HG03139 (cell line): ENCODE results near the gene ABCC8.

Experiments
- ATAC-seq: cut with Tn5 transposase; IDR thresholded peaks from one replicate; pipeline ENCODE4 v1.9.1; 2021; ENCODE audit not compliant: unreplicated experiment

The ABCC8 gene

DNA sequence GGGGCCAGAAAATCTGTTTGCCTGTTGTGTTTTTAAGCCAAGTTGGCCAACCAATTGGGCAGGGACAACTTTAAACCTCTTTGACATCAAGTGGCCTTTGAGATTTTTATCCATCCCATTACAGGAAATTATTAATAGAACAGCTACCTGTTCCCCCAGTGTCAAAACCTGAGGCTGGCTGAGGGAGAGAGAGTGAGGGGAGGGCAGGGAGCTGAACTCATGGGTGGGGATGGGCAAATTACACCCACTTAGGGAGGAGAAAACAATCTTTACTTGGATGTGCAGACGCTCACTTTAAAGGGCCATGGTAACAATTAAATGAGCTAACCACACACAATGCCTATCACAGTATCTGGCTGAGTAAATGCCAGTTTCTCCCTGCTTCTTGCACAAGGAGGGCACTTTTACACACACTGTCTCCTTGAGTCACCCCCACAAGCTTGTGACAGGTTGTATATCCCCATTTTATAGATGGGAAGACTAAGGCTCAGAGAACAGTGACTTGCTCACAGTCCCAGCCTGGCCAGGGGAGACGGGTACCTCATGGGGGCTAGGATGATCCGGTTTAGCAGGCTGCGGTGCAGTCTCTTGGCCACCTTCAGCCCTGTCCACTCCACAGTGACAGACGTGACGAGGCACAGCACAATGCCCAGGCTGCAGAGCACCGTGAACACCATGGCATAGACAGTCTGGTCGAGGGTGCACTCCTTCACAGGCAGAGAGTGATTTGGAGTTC, 70.4 kb downstream of the ABCC8 start:
- ATAC-seq = no peak

GRCh38 chr11:17405232-17406005, 71.2 kb downstream of the ABCC8 start:
- peak; percentile 58 for ATAC-seq

DNA sequence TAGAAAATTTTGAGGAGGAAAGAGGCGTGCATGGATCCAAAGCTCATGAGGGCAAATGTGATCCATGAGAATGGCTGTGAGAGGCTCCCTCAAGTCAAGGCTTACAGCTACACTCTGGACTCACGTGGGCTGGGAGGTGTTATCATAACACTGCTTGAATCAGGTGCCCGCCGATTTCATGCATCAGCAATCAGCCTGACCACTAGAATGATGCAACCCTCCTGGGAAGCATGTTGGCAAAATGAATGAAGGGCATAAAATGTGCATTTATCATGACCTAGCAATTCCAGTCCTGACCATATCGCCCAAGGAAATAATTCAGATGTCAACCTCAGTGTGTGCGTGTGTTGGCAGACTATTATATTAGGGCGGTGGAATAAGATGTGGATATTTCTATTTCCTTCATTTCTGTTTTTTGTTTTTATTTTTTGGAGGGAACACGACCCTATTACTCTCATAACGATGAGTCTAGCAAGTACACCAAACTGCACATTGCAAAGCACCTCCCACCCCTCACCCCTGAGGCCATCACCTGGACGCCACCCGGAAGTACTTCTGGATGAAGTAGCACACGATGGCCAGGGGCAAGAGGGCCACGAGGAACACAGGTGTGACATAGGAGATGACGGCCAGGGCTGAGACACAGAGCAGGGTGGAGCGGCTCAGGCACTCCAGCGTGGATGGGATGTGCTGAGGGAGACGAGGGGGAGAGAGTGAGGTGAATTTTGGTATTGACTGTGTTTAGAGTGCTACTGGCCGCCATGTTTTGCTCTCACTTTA, 72.5 kb downstream of the ABCC8 start:
- no peak for ATAC-seq

DNA sequence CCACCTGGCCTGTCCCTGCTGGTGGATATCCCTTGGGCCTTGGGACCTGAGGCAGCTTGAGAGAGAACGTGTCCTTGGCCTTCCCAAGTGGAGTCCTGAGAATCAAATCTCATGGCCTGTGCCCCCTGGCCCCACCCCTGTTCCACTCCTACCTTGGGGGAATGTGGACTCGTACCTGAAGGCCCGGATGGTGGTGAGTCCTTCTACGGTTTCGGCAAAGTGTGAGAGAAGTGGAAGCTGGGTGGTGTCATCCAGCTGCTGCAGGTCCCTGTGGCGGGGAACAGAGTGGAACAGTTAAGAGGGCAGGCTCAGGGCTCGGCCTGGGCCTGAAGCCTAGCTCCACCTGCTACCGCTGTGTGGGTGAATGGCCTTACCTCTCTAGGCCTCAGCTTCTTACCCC, 74.2 kb downstream of the ABCC8 start:
- ATAC-seq = no peak

DNA sequence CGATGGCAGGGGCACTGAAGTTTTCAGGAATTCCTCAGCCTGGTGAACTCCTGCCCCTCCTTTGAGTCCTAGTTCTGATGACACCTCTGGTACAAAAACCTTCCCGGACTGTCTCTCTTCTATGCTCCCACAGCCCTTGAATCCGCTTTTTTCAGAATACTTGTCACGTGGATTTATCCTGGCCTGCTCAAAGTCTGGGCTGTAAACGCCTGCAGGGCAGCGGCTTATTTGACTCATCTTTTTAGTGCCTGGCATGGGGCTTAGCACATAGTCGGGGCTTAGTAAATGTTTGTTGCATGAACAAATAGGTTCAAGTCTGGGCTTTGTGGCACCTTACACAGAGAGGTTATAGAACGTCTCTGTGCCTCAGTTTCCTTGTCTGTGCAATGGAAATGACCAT, 74.8 kb downstream of the ABCC8 start:
- no peak for ATAC-seq

DNA sequence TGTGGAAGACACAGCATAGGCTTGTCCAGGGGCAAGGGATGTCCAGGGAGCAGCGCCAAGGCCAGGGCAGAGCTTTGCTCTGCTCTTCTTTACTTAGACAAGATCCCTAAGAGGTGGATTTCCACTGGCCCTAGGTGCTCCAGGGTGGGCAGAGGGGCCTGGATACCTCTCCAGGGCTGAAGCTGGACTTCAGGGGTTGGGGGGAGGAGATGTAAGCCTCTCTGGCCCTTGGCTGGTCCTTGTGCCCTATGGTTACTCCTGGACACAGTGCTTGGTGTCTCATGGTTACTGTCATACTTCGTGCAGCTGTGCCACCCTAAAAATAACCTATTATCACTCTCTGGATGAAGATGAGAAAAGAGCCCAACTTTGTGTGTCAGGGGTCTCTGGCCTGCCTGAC, 75.3 kb downstream of the ABCC8 start:
- ATAC-seq = no peak

GRCh38 chr11:17400048-17400775, 76.4 kb downstream of the ABCC8 start:
- no peak for ATAC-seq

- ATAC-seq = no peak
Measured at GRCh38 chr11:17399236-17399635, 77.4 kb downstream of the ABCC8 start.

DNA sequence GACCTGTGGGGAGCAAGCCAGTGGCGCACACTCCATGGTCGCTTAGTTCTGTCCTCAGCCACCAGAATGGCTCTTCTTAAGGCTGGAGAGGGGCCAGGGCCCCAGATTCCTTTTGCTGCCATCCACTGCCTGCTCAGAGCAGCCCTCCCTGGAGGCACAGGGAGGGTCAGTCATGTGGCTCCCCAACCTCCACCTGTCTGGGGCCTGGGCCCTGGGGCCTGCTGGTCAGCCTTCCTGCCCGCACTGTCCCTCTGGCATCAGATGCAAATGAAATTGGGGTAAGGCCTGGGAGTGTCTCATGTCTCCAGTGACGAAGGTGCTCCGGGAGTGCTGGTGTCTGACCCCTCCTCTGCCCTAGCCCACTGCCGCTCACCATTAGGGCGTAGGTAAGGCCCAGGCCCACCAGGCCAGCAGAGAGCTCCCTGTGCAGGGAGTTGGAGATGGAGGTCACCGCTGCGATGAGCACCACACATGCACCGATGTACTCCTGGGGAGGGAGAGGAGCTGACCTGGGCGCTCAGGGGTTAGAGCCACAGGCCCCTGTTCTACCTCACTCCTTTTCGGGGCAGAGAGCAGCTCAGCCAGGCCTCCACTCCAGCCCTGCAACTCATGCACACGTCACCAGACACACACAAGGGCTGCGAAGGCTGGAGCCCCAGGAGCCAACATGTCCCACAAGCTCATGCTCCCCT, 79.2 kb downstream of the ABCC8 start:
- no peak for ATAC-seq

- no peak for ATAC-seq
Measured at GRCh38 chr11:17396598-17397310, 79.9 kb downstream of the ABCC8 start.

DNA sequence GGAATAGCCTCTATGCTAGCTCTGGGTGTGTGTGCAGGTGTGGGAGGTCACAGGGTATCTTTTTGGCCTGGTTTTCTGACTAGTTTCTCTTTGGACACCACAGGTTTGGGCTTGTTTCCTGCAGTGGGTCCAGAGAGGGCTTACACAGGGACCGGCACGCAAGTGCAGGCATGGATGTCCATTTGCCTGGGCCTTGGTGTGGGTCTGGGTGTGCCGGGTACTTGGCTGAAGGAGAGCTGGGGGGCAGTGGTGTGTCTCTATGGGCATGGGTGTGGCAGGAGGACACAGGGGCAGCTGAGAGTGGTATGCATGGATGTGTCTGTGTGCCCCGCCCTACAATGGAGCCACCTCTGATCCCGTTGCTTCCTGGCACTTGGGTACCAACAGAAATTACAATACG, 80.7 kb downstream of the ABCC8 start:
- no peak for ATAC-seq

DNA sequence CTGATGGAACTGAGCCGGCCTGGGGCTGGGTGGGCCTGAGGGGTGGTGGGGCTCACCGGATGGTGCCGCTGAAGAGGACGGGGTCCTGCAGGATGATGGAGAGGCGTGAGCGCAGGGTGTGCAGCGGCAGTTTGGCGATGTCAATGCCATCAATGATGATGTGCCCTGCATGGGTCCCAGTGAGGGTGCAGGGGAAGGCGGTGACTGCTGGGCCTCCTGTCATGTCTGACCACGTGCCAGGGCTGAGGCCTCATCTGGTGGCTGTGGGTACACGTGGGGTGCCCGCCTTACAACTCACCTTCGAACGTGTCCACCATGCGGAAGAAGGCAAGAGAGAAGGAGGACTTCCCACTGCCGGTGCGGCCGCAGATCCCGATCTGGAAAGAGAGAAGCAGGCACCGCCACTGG, 81.1 kb downstream of the ABCC8 start:
- no peak for ATAC-seq

GRCh38 chr11:17394743-17395390, 81.8 kb downstream of the ABCC8 start:
- no peak for ATAC-seq

DNA sequence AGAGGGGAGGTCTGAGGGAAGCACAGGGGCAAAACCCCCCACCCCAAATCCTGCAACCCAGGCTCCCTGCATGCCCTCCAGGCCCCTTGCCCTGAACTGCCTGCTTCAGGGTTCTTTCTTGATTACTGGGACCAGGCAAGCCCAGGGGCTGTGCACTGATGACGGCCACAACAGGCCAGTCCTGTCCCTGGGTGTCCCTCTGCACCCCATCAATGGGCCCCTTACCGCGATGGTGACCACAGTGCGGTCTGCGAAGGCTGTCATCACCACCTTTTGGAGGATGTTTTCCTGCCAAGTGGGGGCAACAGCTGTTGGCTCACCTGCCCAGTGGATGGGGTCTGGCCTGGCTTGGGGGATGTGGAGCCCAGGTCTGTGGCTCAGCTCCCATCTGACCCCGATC, 83.2 kb downstream of the ABCC8 start:
- ATAC-seq = no peak

GRCh38 chr11:17392872-17393271, 83.8 kb downstream of the ABCC8 start:
- ATAC-seq = no peak

GRCh38 chr11:17391493-17392355, 84.9 kb downstream of the ABCC8 start:
- ATAC-seq = no peak

DNA sequence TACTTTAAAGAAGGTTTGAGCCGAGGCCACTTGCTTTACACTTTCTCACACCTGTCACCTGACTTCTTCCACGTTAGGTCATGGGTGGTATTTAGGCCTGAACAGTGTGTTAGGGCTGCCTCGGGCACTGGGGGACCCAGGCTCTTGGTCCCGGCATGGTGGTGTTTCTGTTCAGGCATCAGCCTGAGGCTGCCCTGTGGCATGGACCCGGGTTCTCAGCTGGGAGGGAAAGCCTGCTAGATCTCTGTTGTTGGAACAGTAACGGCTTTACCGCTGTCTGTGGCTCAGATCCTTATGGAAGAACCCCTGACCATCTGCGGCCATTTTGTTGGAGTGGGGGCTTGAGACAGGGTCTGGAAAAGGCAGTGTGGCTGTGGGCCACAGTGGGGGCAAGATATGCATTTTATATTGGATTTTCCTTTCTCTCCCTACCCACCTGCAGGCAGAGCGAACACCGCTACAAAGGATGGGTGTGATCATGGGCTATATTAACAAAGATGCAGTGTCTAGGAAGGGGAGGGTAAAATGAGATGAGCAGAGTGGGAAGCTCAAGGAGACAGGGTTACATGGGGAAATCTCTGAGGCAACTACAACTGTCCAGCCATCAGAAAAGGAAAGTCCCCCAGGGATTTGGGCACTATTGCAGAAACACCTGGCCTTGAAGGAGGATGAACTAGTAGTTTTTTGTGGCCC, 86.5 kb downstream of the ABCC8 start:
- no peak for ATAC-seq
